D721Med (cell line): ENCODE measurements around the gene RC3H1.

Experiments used
- DNase-seq: peaks from one replicate; pipeline ENCODE4 v3.0.0; 2011; ENCODE audit warnings: low spot score; ENCODE audit not compliant: insufficient read length
- FAIRE-seq: peaks from 2 replicates; lab custom pipeline; 2011; peaks lifted over from hg19 to GRCh38; lab: Jason Lieb, UNC
- CTCF ChIP-seq: IDR thresholded peaks from 2 replicates; pipeline ENCODE4 v1.5.1; 2012; ENCODE audit warnings: mild to moderate bottlenecking, control low read depth; ENCODE audit not compliant: insufficient read depth; ENCODE audit errors: missing control alignments

Gene RC3H1

GRCh38 chr1:173925306-173926242, 96.6 kb downstream of the RC3H1 start:
- TF ChIP-seq CTCF = no peak
- FAIRE-seq (no peak), DNase-seq (no peak)

- TF ChIP-seq CTCF = no peak
- FAIRE-seq (no peak), DNase-seq (no peak)
Measured at GRCh38 chr1:173920861-173921260, 101.3 kb downstream of the RC3H1 start.

GRCh38 chr1:173917635-173918493, 104.3 kb downstream of the RC3H1 start:
- no peak for DNase-seq
- TF ChIP-seq CTCF = no peak
- FAIRE-seq = no peak

GRCh38 chr1:173917149-173917548, 105.0 kb downstream of the RC3H1 start, which contains the start of gene SERPINC1:
Gene SERPINC1, minus strand, starts transcription at chr1:173917327. Its CDS starts 68 bp downstream, at chr1:173917259.
- FAIRE-seq = no peak
- no peak for DNase-seq
- TF ChIP-seq CTCF = no peak

GRCh38 chr1:173916667-173917066, 105.5 kb downstream of the RC3H1 start:
- DNase-seq (no peak), FAIRE-seq (no peak)
- TF ChIP-seq CTCF = no peak

GRCh38 chr1:173915596-173915995, 106.6 kb downstream of the RC3H1 start:
- no peak for TF ChIP-seq CTCF
- DNase-seq (no peak), FAIRE-seq (no peak)
